Activated T-helper 1 cell treated with anti-CD3 and anti-CD28 coated beads, Interleukin-12 subunit alpha, Interleukin-12 subunit beta, Interleukin-2, Interleukin-4 antibody, amounts not matched to agents 30 ng/mL and 10 ng/mL and 1 ng/mL, durations not matched to agents 14 hours and 24 hours and 36 hours (primary cell): ENCODE data around the gene COQ5. TPM values are rescaled to one million over a fixed set of nuclear protein-coding genes. Genes with fewer than 3 reads are reported as not detected.

Source experiments
- DNase-seq: peaks from one replicate; pipeline ENCODE4 v3.0.0; 2021; ENCODE audit warnings: low spot score
- H3K27ac Mint-ChIP-seq: one replicate; pipeline ENCODE4 v1.8.0; 2021; ENCODE audit warnings: mild to moderate bottlenecking, mixed read lengths
- H3K27me3 Mint-ChIP-seq: one replicate; pipeline ENCODE4 v1.8.0; 2022; ENCODE audit warnings: mild to moderate bottlenecking, moderate library complexity, mixed read lengths; ENCODE audit not compliant: insufficient read depth
- H3K36me3 Mint-ChIP-seq: one replicate; pipeline ENCODE4 v1.8.0; 2021; ENCODE audit warnings: low read depth, mixed read lengths
- H3K4me1 Mint-ChIP-seq: one replicate; pipeline ENCODE4 v1.8.0; 2021; ENCODE audit warnings: low read depth, mixed read lengths
- H3K4me3 Mint-ChIP-seq: one replicate; pipeline ENCODE4 v1.8.0; 2021; ENCODE audit warnings: mild to moderate bottlenecking, moderate library complexity, mixed read lengths
- H3K9me3 Mint-ChIP-seq: one replicate; pipeline ENCODE4 v1.8.0; 2021; ENCODE audit warnings: mixed read lengths
- intact Hi-C: fragments of 100-400 bp; cut with micrococcal nuclease; formaldehyde crosslinking; loops from one replicate; pipeline ENCODE4 v1.15.1; 2024
- total RNA-seq: library from RNA; stranded (reverse); gene quantifications from 2 replicates; pipeline ENCODE4 v1.2.3, GENCODE V29; 2022

Gene COQ5
- 27.8 and 29.8 TPM in 2 replicates for total RNA-seq

GRCh38 chr12:120528861-120529525 is at the start of gene COQ5:
TSS of gene COQ5 (minus strand) at chr12:120529158. CDS start at chr12:120529141, 17 bp downstream.
- Mint-ChIP-seq H3K27me3 (no peaks in the 10 kb centered on the region), H3K36me3 (peaks cover 7% of the 10 kb centered on the region), H3K4me3 (peak within 1 kb of the TSS; percentile 100), H3K4me1 (peaks cover 28% of the 10 kb centered on the region), H3K27ac (peak within 1 kb of the TSS; percentile 99), H3K9me3 (no peaks in the 10 kb centered on the region)
- intact Hi-C loops: loop anchor here (1.0 to 2.0 kb wide), 3 partner anchors 33 to 227 kb away; partner anchors contain the start of genes DYNLL1, SIRT4 and SRSF9
- DNase-seq: peak; percentile 75

GRCh38 chr12:120574106-120574505 is 45.1 kb upstream of the COQ5 start:
- intact Hi-C loops: no loop called here
- no peak overlapping the region for H3K4me3 Mint-ChIP-seq
- H3K27me3 Mint-ChIP-seq: no peaks in the 10 kb centered on the region
- H3K4me1 Mint-ChIP-seq: no peaks in the 10 kb centered on the region
- no peak overlapping the region for H3K27ac Mint-ChIP-seq
- no peaks in the 10 kb centered on the region for H3K9me3 Mint-ChIP-seq
- peaks cover 60% of the 10 kb centered on the region for H3K36me3 Mint-ChIP-seq
- no peak for DNase-seq

GRCh38 chr12:120573560-120573959 is 44.6 kb upstream of the COQ5 start:
- Mint-ChIP-seq H3K27ac (no peak overlapping the region), H3K4me1 (no peaks in the 10 kb centered on the region), H3K36me3 (peaks cover 60% of the 10 kb centered on the region), H3K9me3 (no peaks in the 10 kb centered on the region), H3K4me3 (no peak overlapping the region), H3K27me3 (no peaks in the 10 kb centered on the region)
- intact Hi-C loops: no loop called here
- no peak for DNase-seq

GRCh38 chr12:120571299-120571698 is 42.3 kb upstream of the COQ5 start:
- Mint-ChIP-seq H3K27ac (no peak overlapping the region), H3K27me3 (no peaks in the 10 kb centered on the region), H3K4me1 (no peaks in the 10 kb centered on the region), H3K4me3 (no peak overlapping the region), H3K9me3 (no peaks in the 10 kb centered on the region), H3K36me3 (peaks cover 50% of the 10 kb centered on the region)
- DNase-seq: no peak
- intact Hi-C loops: no loop called here

- no peaks in the 10 kb centered on the region for H3K27me3 Mint-ChIP-seq
- intact Hi-C loops: no loop called here
Observed at GRCh38 chr12:120563495-120563894, 34.5 kb upstream of the COQ5 start.

GRCh38 chr12:120562906-120563305 is 33.9 kb upstream of the COQ5 start:
- Mint-ChIP-seq H3K9me3 (no peaks in the 10 kb centered on the region), H3K4me1 (no peaks in the 10 kb centered on the region), H3K27ac (peak overlapping the region; percentile 7), H3K36me3 (peaks cover 47% of the 10 kb centered on the region), H3K27me3 (no peaks in the 10 kb centered on the region), H3K4me3 (no peak overlapping the region)
- DNase-seq: no peak
- intact Hi-C loops: no loop called here

More at GRCh38 chr12:120563495-120563894, 34.5 kb upstream of the COQ5 start:
- Mint-ChIP-seq H3K27ac (no peak overlapping the region), H3K4me1 (no peaks in the 10 kb centered on the region), H3K36me3 (peaks cover 45% of the 10 kb centered on the region), H3K4me3 (no peak overlapping the region), H3K9me3 (no peaks in the 10 kb centered on the region)
- DNase-seq: no peak

- H3K27me3 Mint-ChIP-seq: no peaks in the 10 kb centered on the region
- H3K4me1 Mint-ChIP-seq: no peaks in the 10 kb centered on the region
- H3K27ac Mint-ChIP-seq: no peak overlapping the region
- H3K4me3 Mint-ChIP-seq: no peak overlapping the region
- H3K9me3 Mint-ChIP-seq: no peaks in the 10 kb centered on the region
- H3K36me3 Mint-ChIP-seq: peaks cover 38% of the 10 kb centered on the region
- intact Hi-C loops: no loop called here
- DNase-seq: no peak
Observed at GRCh38 chr12:120557589-120557988, 28.6 kb upstream of the COQ5 start.

GRCh38 chr12:120554678-120555077 is 25.7 kb upstream of the COQ5 start:
- no peak for DNase-seq
- intact Hi-C loops: no loop called here
- Mint-ChIP-seq H3K36me3 (peaks cover 25% of the 10 kb centered on the region), H3K4me1 (no peaks in the 10 kb centered on the region), H3K9me3 (no peaks in the 10 kb centered on the region), H3K27me3 (no peaks in the 10 kb centered on the region), H3K27ac (no peak overlapping the region), H3K4me3 (no peak overlapping the region)

GRCh38 chr12:120546050-120546386 is 17.1 kb upstream of the COQ5 start:
- no peak overlapping the region for H3K27ac Mint-ChIP-seq
- no peaks in the 10 kb centered on the region for H3K27me3 Mint-ChIP-seq
- no peak for DNase-seq
- peaks cover 11% of the 10 kb centered on the region for H3K36me3 Mint-ChIP-seq
- H3K9me3 Mint-ChIP-seq: no peaks in the 10 kb centered on the region
- peaks cover 4% of the 10 kb centered on the region for H3K4me1 Mint-ChIP-seq
- H3K4me3 Mint-ChIP-seq: no peak overlapping the region
- intact Hi-C loops: no loop called here

- H3K4me1 Mint-ChIP-seq: peaks cover 9% of the 10 kb centered on the region
- intact Hi-C loops: no loop called here
- peaks cover 14% of the 10 kb centered on the region for H3K36me3 Mint-ChIP-seq
- no peak overlapping the region for H3K27ac Mint-ChIP-seq
- no peak overlapping the region for H3K4me3 Mint-ChIP-seq
- DNase-seq: no peak
- H3K27me3 Mint-ChIP-seq: no peaks in the 10 kb centered on the region
- H3K9me3 Mint-ChIP-seq: no peaks in the 10 kb centered on the region
Observed at GRCh38 chr12:120544691-120545090, 15.7 kb upstream of the COQ5 start.

GRCh38 chr12:120542166-120542565 is 13.2 kb upstream of the COQ5 start:
- peaks cover 27% of the 10 kb centered on the region for H3K36me3 Mint-ChIP-seq

GRCh38 chr12:120540445-120540844 is 11.5 kb upstream of the COQ5 start:
- Mint-ChIP-seq H3K27ac (no peak overlapping the region), H3K27me3 (no peaks in the 10 kb centered on the region), H3K4me3 (no peak overlapping the region), H3K4me1 (peaks cover 49% of the 10 kb centered on the region), H3K36me3 (peaks cover 25% of the 10 kb centered on the region), H3K9me3 (no peaks in the 10 kb centered on the region)
- intact Hi-C loops: no loop called here
- DNase-seq: no peak

More at GRCh38 chr12:120542166-120542565, 13.2 kb upstream of the COQ5 start:
- Mint-ChIP-seq H3K4me1 (peaks cover 33% of the 10 kb centered on the region), H3K9me3 (no peaks in the 10 kb centered on the region), H3K27ac (no peak overlapping the region), H3K27me3 (no peaks in the 10 kb centered on the region), H3K4me3 (no peak overlapping the region)
- no peak for DNase-seq
- intact Hi-C loops: no loop called here

- H3K4me3 Mint-ChIP-seq: no peak overlapping the region
- intact Hi-C loops: loop anchor here (5.0 to 10.0 kb wide), 2 partner anchors 423 to 1265 kb away; partner anchors contain the start of gene SETD1B
Observed at GRCh38 chr12:120539303-120539702, 10.3 kb upstream of the COQ5 start.

More at GRCh38 chr12:120539303-120539702, 10.3 kb upstream of the COQ5 start:
- Mint-ChIP-seq H3K27ac (peak overlapping the region; percentile 74), H3K27me3 (no peaks in the 10 kb centered on the region), H3K9me3 (no peaks in the 10 kb centered on the region), H3K4me1 (peaks cover 49% of the 10 kb centered on the region), H3K36me3 (peaks cover 27% of the 10 kb centered on the region)
- no peak for DNase-seq
